Fibroblast of the aortic adventitia (primary cell): ENCODE data around the gene DGCR6L. TPM values are rescaled to one million over a fixed set of nuclear protein-coding genes. Genes with fewer than 3 reads are reported as not detected.
"Not testable (repeated sequence)": the region's sequence is repeated elsewhere in the genome, so short reads cannot be mapped to it uniquely, and the experiment has no call there.

ENCODE experiments used
- DNase-seq: peaks from one replicate; pipeline ENCODE4 v3.0.0-alpha.2; 2010; ENCODE audit warnings: low read depth
- H3K4me3 ChIP-seq: 2 replicates; pipeline ENCODE4 v1.5.1; 2011; ENCODE audit warnings: low read depth, mild to moderate bottlenecking, control low read depth, low read length, moderate library complexity
- total RNA-seq: library from RNA; depleted of rRNA; stranded (reverse); fragments of >200 nt; gene quantifications from 2 replicates; pipeline ENCODE4 v1.2.3, GENCODE V29; 2012; ENCODE audit warnings: low replicate concordance
- TF ChIP-seq, protein P1 (sequence below): IDR thresholded peaks from 2 replicates; pipeline ENCODE4 v1.5.1; 2011; ENCODE audit warnings: mild to moderate bottlenecking, low read length, control low read depth, inconsistent platforms; ENCODE audit not compliant: insufficient read depth

The DGCR6L gene
- total RNA-seq, 1 donor = 58.2 TPM

DNA sequence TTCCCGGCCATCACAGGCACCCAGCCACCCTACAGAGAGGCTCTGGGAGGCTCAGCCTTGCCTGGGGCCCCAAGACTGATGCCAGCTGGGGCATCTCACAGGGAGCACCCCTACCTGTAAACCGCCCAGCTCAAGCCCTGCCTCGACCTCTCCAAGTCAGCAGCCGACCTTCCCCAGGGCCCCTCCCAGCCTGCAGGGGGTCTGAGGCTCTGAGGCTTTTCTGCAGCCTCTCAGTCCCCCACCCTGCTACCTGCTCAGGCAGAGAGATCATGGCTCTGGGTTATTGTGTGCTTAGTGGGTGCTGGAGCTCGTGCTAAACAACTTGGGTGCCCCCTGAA lies 28.6 kb downstream of the DGCR6L start:
- no peak for DNase-seq
- no peak overlapping the region for H3K4me3 ChIP-seq
- TF ChIP-seq, protein P1, sequence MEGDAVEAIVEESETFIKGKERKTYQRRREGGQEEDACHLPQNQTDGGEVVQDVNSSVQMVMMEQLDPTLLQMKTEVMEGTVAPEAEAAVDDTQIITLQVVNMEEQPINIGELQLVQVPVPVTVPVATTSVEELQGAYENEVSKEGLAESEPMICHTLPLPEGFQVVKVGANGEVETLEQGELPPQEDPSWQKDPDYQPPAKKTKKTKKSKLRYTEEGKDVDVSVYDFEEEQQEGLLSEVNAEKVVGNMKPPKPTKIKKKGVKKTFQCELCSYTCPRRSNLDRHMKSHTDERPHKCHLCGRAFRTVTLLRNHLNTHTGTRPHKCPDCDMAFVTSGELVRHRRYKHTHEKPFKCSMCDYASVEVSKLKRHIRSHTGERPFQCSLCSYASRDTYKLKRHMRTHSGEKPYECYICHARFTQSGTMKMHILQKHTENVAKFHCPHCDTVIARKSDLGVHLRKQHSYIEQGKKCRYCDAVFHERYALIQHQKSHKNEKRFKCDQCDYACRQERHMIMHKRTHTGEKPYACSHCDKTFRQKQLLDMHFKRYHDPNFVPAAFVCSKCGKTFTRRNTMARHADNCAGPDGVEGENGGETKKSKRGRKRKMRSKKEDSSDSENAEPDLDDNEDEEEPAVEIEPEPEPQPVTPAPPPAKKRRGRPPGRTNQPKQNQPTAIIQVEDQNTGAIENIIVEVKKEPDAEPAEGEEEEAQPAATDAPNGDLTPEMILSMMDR = no peak

DNA sequence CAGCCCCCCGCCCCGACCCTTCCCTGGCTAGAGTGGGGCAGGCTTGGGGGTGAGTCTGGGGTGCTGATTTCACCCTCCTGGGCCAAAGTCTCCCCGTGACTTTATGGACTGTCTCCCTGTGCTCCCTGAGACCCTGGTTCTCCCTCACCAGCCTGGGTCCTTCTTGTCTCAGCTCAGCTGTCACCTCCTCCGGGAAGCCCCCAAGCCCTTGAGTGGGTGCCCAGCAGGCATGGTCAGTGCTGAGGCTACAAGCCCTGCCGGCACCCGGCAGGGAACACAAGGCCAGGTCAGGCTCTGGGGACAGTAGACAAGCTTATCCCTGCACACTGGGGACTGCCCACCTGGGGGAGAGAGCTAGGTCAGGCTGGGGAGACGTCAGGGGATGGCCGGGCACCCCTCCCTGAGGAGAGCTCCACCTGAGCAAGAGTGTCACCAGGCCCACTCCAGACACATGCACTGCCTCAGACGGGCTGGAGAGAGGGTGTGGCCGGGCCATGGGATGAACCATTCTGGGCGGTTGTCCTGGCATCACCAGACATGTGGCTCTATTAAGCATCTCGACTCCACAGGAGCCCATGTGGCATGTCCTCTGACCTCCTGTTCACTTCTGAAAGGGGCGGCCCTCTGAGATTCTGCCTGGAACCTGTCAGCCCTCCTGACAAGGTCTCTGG lies 29.1 kb downstream of the DGCR6L start:
- DNase-seq = no peak
- TF ChIP-seq, protein P1 = no peak
- H3K4me3 ChIP-seq = no peak overlapping the region

DNA sequence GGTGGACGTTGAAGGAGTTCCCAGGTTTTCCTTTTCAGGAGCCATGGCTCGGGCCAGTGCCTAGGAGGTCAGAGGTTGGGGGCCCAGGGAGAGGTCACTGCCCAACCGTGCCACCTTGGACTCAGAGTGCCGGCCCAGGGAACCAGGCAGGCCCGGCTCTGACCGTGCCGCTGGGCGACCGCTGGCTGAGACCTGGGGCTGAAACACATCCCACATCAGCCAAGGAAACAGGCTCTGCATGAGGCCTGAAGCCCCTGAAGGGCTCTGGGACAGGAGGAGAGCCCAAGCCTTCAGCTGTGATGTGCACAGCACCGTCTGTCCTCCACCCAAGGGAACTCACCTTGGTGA lies 29.8 kb downstream of the DGCR6L start:
- TF ChIP-seq, protein P1 = no peak
- DNase-seq = no peak
- no peak overlapping the region for H3K4me3 ChIP-seq

DNA sequence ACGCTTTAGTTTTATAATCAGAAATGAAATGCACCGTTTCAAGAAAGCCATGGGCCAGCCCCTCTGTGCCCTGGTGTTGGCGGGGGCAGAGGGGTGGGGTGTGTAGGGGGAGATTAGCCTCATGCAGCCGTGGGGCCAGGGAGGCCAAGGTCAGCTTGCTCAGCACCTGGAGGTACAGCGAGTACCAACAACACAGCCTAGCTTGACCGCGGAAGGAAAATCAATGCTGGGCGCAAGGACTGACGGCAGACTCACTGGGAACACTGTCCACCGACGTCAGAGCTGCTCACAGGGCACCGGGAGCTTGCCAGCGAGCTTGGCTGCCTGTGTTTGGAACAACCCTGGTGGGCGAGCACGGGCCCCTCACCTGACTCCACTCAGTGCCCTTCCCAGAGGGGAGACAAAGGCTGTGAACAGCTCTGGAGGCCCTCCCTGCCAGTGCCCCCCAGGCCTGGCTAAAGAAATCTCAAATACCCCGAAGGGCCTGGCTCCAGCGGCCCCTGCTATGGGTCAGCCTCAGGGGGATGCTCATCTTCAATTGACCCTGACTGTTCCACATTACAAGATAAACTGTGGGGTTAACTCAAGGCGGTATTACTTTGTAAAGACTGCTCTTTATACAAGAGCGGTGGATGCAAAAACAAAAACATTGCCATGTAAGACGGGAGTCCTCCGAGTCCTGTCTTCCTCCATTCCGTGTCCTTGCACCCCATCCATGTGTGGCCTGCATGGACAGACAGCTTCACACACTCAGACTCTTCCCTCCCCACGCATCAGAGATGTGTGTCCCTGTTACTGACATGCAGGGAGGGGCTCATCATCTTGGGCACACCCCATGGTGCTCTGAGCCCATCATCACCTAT lies 30.4 kb downstream of the DGCR6L start:
- H3K4me3 ChIP-seq, DNase-seq: not testable (repeated sequence)

DNA sequence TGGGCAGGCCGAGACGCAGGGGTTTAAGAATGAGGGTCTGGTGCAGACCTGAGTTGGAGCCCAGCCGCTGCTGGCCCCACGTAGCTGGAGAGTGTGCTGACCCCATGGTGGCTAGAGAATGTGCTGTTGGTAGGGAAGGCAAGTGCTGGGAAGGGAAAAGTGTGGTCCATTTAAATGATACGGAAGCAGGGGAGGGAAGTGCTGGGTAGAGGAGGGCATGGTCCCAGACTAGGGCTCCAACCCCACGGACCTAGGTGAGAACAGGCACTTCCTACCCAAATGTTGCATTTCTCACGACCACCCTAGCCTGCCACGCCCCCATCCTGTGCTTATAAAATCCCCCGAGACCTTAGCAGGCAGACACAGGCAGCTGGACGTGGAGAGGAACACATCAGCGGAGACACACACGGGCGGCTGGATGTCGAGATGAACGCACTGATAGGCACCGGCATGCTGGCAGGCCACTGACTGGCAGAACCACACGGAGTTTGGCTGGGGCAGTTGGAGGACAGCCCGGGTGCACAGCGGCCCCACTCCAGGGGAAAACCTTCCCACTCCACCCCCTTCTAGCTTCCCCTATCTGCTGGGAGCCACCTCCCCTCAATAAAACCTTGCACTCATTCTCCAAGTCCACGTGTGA lies 33.0 kb downstream of the DGCR6L start:
- H3K4me3 ChIP-seq, DNase-seq: not testable (repeated sequence)

DNA sequence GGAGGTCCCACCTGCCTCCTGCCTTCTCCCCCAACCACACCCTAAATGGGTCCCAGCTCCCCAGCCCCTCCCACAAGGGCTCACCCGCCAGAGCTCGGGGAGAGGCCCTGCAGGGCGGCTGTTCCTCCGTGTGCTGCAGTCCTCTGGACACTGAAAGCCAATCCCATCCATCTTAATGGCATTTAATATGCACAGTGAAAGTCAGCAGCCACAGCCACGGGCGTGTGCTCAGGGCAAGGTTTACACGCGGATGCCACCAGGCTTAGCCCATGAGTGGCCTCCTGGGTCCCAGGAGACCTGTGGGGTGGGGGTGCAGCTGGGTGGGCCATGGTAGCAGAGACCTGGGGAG lies 33.6 kb downstream of the DGCR6L start:
- not testable (repeated sequence) for H3K4me3 ChIP-seq, DNase-seq

DNA sequence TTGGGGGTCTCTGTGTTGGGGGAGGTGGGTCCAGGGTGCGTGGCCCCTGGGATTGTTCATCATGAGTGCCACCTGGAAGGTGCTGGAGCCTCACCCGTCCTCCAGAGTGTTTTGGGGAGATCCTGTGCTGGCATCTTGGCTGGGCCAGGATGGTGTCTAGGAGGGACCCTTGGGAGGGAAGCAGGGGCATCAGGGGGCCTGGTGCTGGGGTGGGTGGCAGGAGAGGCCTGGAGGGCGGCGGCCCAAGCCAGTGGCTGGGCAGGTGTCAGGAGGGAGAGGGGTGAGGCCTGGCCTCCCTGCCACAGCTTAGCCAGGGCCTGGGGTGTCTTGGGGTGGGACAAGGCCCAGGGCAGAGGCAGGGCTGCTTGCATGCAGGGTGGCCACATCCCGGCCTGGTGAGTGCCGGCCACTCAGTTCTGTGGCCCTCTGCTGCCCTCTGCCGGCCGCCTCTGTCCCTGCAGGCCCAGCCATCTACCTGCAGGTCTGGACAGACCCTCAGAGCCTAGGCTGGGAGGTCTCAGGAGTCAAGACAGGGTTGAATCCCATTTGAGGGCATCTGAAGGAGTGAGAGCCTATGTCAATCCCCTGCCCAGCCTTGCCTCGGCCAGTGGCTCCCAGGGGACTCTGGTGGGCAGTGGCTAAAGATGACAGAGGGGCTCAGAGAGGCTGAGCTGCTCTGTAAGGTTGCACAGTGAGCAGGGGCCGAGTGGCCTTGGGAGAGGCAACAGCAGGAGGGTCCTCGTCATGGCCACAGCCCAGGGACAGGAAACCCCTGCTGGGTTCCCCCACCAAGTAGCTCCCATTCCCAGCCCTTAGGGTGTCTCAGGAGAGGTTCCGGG lies 34.2 kb downstream of the DGCR6L start:
- H3K4me3 ChIP-seq = not testable (repeated sequence)
- peak; percentile 50 for DNase-seq
- TF ChIP-seq, protein P1 = peak; percentile 77
